SU-DHL-6 (cell line): ENCODE data around the gene EAPP.
"Not testable (repeated sequence)": the region's sequence is repeated elsewhere in the genome, so short reads cannot be mapped to it uniquely, and the experiment has no call there.

Experiments
- H2AFZ ChIP-seq: fragments of 200-600 bp; sonication (generic); 2 replicates; pipeline ENCODE4 v1.6.1; 2014; ENCODE audit warnings: low read depth, mild to moderate bottlenecking, moderate library complexity, mixed read lengths, antibody characterized with exemption, low read length; ENCODE audit not compliant: severe bottlenecking
- H3F3A ChIP-seq: fragments of 200-600 bp; shearing (Covaris generic); 2 replicates; pipeline ENCODE4 v1.6.0; 2016; ENCODE audit warnings: antibody characterized with exemption, mild to moderate bottlenecking; ENCODE audit not compliant: insufficient read depth
- H3K27ac ChIP-seq: fragments of 200-600 bp; sonication (generic); 2 replicates; pipeline ENCODE4 v1.5.1; 2016; ENCODE audit warnings: low read depth, mild to moderate bottlenecking, low read length, moderate library complexity, mixed read lengths
- H3K27me3 ChIP-seq: fragments of 200-600 bp; sonication (generic), shearing (Covaris generic); 2 replicates; pipeline ENCODE4 v1.6.0; 2014; ENCODE audit warnings: mild to moderate bottlenecking, low read length
- H3K36me3 ChIP-seq: fragments of 200-600 bp; sonication (generic); 2 replicates; pipeline ENCODE4 v1.6.1; 2014; ENCODE audit warnings: mild to moderate bottlenecking, low read length, mixed read lengths
- H3K4me2 ChIP-seq: fragments of 300-600, 200-600 bp; shearing (Covaris generic), sonication (generic); 2 replicates; pipeline ENCODE4 v1.6.0; 2014; ENCODE audit warnings: low read length, low read depth, mild to moderate bottlenecking; ENCODE audit not compliant: poor library complexity, severe bottlenecking
- H3K4me3 ChIP-seq: fragments of 200-600 bp; sonication (generic); 2 replicates; pipeline ENCODE4 v1.5.1; 2014; ENCODE audit warnings: antibody characterized with exemption, low read length, mild to moderate bottlenecking, mixed read lengths; ENCODE audit not compliant: insufficient read depth, poor library complexity, severe bottlenecking
- H3K79me2 ChIP-seq: fragments of 200-600 bp; sonication (generic); 2 replicates; pipeline ENCODE4 v1.6.1; 2014; ENCODE audit warnings: mild to moderate bottlenecking, low read length, moderate library complexity; ENCODE audit not compliant: insufficient read depth
- H3K9ac ChIP-seq: fragments of 200-600 bp; sonication (generic); 2 replicates; pipeline ENCODE4 v1.7.0; 2014; ENCODE audit warnings: mild to moderate bottlenecking, low read length
- H3K9me2 ChIP-seq: fragments of 200-600 bp; sonication (generic); replicated peaks from 2 replicates; pipeline ENCODE4 v1.6.1; 2014; ENCODE audit warnings: low read length; ENCODE audit not compliant: insufficient read depth
- H3K9me3 ChIP-seq: fragments of 200-600 bp; sonication (generic); 2 replicates; pipeline ENCODE4 v1.6.1; 2014; ENCODE audit warnings: low read length, mixed read lengths; ENCODE audit not compliant: insufficient read depth
- H4K20me1 ChIP-seq: fragments of 200-600 bp; sonication (generic); 2 replicates; pipeline ENCODE4 v1.6.1; 2014; ENCODE audit warnings: low read depth, mild to moderate bottlenecking, antibody characterized with exemption, low read length, moderate library complexity, mixed read lengths
- CTCF ChIP-seq: fragments of 200-600 bp; sonication (generic); IDR thresholded peaks from one replicate; pipeline ENCODE4 v1.5.1; 2017; ENCODE audit warnings: antibody characterized with exemption, mild to moderate bottlenecking, low read length, moderate library complexity; ENCODE audit not compliant: insufficient read depth, poor library complexity, severe bottlenecking
- EZH2phosphoT487 ChIP-seq: fragments of 200-600 bp; sonication (generic), shearing (Covaris generic); conservative IDR thresholded peaks from 2 replicates; pipeline ENCODE4 v1.6.1; 2018; ENCODE audit warnings: mild to moderate bottlenecking, antibody characterized with exemption, low read length, moderate library complexity, mixed read lengths

EAPP gene

GRCh38 chr14:34554540-34555250 lies 15.2 kb upstream of the EAPP start:
- H3K9ac ChIP-seq: peak overlapping the region; percentile 10; the same call in 1 of the 2 replicates
- no peak overlapping the region for H3K4me3 ChIP-seq
- no peaks in the 10 kb centered on the region for H3K36me3 ChIP-seq
- TF ChIP-seq EZH2phosphoT487 (no peak), CTCF (no peak)
- no peaks in the 10 kb centered on the region for H4K20me1 ChIP-seq
- H3K9me3 ChIP-seq: no peaks in the 10 kb centered on the region
- peak overlapping the region; percentile 56 for H3K27ac ChIP-seq
- no peak overlapping the region for H2AFZ ChIP-seq
- peaks cover 12% of the 10 kb centered on the region for H3F3A ChIP-seq
- no peaks in the 10 kb centered on the region for H3K9me2 ChIP-seq
- H3K4me2 ChIP-seq: peak overlapping the region; percentile 44
- no peaks in the 10 kb centered on the region for H3K79me2 ChIP-seq
- no peaks in the 10 kb centered on the region for H3K27me3 ChIP-seq

- not testable (repeated sequence) for H3K36me3 ChIP-seq, H4K20me1 ChIP-seq, H3K9me2 ChIP-seq, H3K27ac ChIP-seq, H3K9ac ChIP-seq, H3K4me3 ChIP-seq, H3K4me2 ChIP-seq, H3K79me2 ChIP-seq, H3K27me3 ChIP-seq, H2AFZ ChIP-seq, H3K9me3 ChIP-seq
- peaks cover 23% of the 10 kb centered on the region for H3F3A ChIP-seq
Measured at GRCh38 chr14:34549276-34549966, 9.9 kb upstream of the EAPP start.

GRCh38 chr14:34548472-34548981 lies 9.0 kb upstream of the EAPP start:
- Histone ChIP-seq H3K4me3 (no peak overlapping the region), H3K79me2 (no peaks in the 10 kb centered on the region), H3K9me3 (no peaks in the 10 kb centered on the region), H3K4me2 (no peak overlapping the region), H3K27ac (no peak overlapping the region), H3F3A (peaks cover 17% of the 10 kb centered on the region), H3K9ac (no peak overlapping the region), H3K9me2 (no peaks in the 10 kb centered on the region), H2AFZ (no peak overlapping the region), H3K36me3 (no peaks in the 10 kb centered on the region), H4K20me1 (no peaks in the 10 kb centered on the region), H3K27me3 (no peaks in the 10 kb centered on the region)
- no peak for TF ChIP-seq CTCF
- TF ChIP-seq EZH2phosphoT487: no peak

GRCh38 chr14:34547136-34547520 lies 7.6 kb upstream of the EAPP start:
- H3K36me3 ChIP-seq, H3K27ac ChIP-seq, H3K9ac ChIP-seq, H3K9me3 ChIP-seq, H3K4me2 ChIP-seq, H3K27me3 ChIP-seq, H3K9me2 ChIP-seq, H4K20me1 ChIP-seq, H2AFZ ChIP-seq, H3K79me2 ChIP-seq, H3K4me3 ChIP-seq: not testable (repeated sequence)
- H3F3A ChIP-seq: peaks cover 17% of the 10 kb centered on the region

- H2AFZ ChIP-seq, H3K9me3 ChIP-seq, H3K36me3 ChIP-seq, H3K79me2 ChIP-seq, H4K20me1 ChIP-seq, H3K4me2 ChIP-seq, H3K9ac ChIP-seq, H3K4me3 ChIP-seq, H3K27ac ChIP-seq, H3K27me3 ChIP-seq, H3K9me2 ChIP-seq: not testable (repeated sequence)
- peaks cover 17% of the 10 kb centered on the region for H3F3A ChIP-seq
Measured at GRCh38 chr14:34546272-34547135, 7.0 kb upstream of the EAPP start.
